Type B pancreatic cell (in vitro differentiated cells): ENCODE results near the gene IRX3. TPM values are rescaled to one million over a fixed set of nuclear protein-coding genes. Genes with fewer than 3 reads are reported as not detected.

Experiments
- DNase-seq: peaks from one replicate; pipeline ENCODE4 v3.0.0; 2021; ENCODE audit warnings: mixed read lengths; ENCODE audit not compliant: unreplicated experiment; ENCODE audit errors: extremely low spot score
- H3K27ac Mint-ChIP-seq: 2 replicates; pipeline ENCODE4 v1.8.0; 2021; ENCODE audit warnings: mild to moderate bottlenecking, mixed read lengths
- H3K27me3 Mint-ChIP-seq: 2 replicates; pipeline ENCODE4 v1.8.0; 2021; ENCODE audit warnings: mixed read lengths
- H3K36me3 Mint-ChIP-seq: 2 replicates; pipeline ENCODE4 v1.8.0; 2021; ENCODE audit warnings: mixed read lengths
- H3K4me1 Mint-ChIP-seq: one replicate; pipeline ENCODE4 v1.8.0; 2021; ENCODE audit warnings: mixed read lengths; ENCODE audit not compliant: unreplicated experiment
- H3K4me3 Mint-ChIP-seq: 2 replicates; pipeline ENCODE4 v1.8.0; 2021; ENCODE audit warnings: mild to moderate bottlenecking, mixed read lengths
- H3K9me3 Mint-ChIP-seq: 2 replicates; pipeline ENCODE4 v1.8.0; 2021; ENCODE audit warnings: mixed read lengths
- CTCF ChIP-seq: fragments of 200-600 bp; sonication (generic); conservative IDR thresholded peaks from 2 replicates; pipeline ENCODE4 v1.5.0; 2021; ENCODE audit warnings: antibody characterized with exemption, mild to moderate bottlenecking
- total RNA-seq: library from RNA; stranded (reverse); gene quantifications from 2 replicates; pipeline ENCODE4 v1.2.1, GENCODE V29; 2021; ENCODE audit warnings: low replicate concordance

Gene IRX3
- total RNA-seq, 1 donor from 2014 or later: 30.7 TPM

GRCh38 chr16:54236773-54237172, 49.8 kb downstream of the IRX3 start:
- Mint-ChIP-seq H3K9me3 (no peaks in the 10 kb centered on the region), H3K4me3 (no peak overlapping the region), H3K36me3 (no peaks in the 10 kb centered on the region), H3K4me1 (peaks cover 6% of the 10 kb centered on the region), H3K27ac (no peak overlapping the region), H3K27me3 (peaks cover 10% of the 10 kb centered on the region)
- no peak for DNase-seq
- TF ChIP-seq CTCF: no peak

GRCh38 chr16:54233615-54234014, 53.0 kb downstream of the IRX3 start:
- Mint-ChIP-seq H3K9me3 (no peaks in the 10 kb centered on the region), H3K27me3 (peaks cover 3% of the 10 kb centered on the region), H3K4me3 (no peak overlapping the region), H3K27ac (no peak overlapping the region), H3K4me1 (no peaks in the 10 kb centered on the region), H3K36me3 (no peaks in the 10 kb centered on the region)
- no peak for DNase-seq
- no peak for TF ChIP-seq CTCF
